SJSA1 (cell line): ENCODE results near the gene ARIH2. TPM values are rescaled to one million over a fixed set of nuclear protein-coding genes. Genes with fewer than 3 reads are reported as not detected.

Source experiments
- DNase-seq, 2 experiments: peaks; one replicate each; pipeline ENCODE4 v3.0.0-alpha.2; 2015 to 2020; ENCODE audit warnings: low spot score in 2 of 2, low read depth in 1 of 2
- H3K27ac ChIP-seq: fragments of 250-450 bp; sonication (Bioruptor Pico); 2 replicates; pipeline ENCODE4 v1.5.1; 2020; ENCODE audit warnings: mild to moderate bottlenecking, moderate library complexity
- H3K27me3 ChIP-seq: fragments of 250-450 bp; sonication (Bioruptor Pico); replicated peaks from 2 replicates; pipeline ENCODE4 v1.5.1; 2020; ENCODE audit warnings: mild to moderate bottlenecking, moderate library complexity
- H3K36me3 ChIP-seq: fragments of 250-450 bp; sonication (Bioruptor Pico); 2 replicates; pipeline ENCODE4 v1.5.1; 2020; ENCODE audit warnings: mild to moderate bottlenecking
- H3K4me1 ChIP-seq: fragments of 250-450 bp; sonication (Bioruptor Pico); replicated peaks from 2 replicates; pipeline ENCODE4 v1.6.1; 2021; ENCODE audit warnings: mild to moderate bottlenecking
- H3K4me3 ChIP-seq: fragments of 250-450 bp; sonication (Bioruptor Pico); 2 replicates; pipeline ENCODE4 v1.5.1; 2020; ENCODE audit warnings: mild to moderate bottlenecking
- H3K9me3 ChIP-seq: fragments of 250-450 bp; sonication (Bioruptor Pico); replicated peaks from 2 replicates; pipeline ENCODE4 v1.5.1; 2020; ENCODE audit warnings: mild to moderate bottlenecking
- total RNA-seq: library from RNA; depleted of rRNA; stranded (reverse); fragments of >200 nt; shearing (Covaris generic); gene quantifications from 2 replicates; pipeline ENCODE4 v1.2.3, GENCODE V29; 2014

ARIH2 gene
- total RNA-seq, 1 experiment from 2014 or later: 85.5 TPM

- no peaks in the 10 kb centered on the region for H3K4me1 ChIP-seq
- DNase-seq: no peak
- no peaks in the 10 kb centered on the region for H3K27me3 ChIP-seq
- H3K27ac ChIP-seq: no peak overlapping the region
- no peaks in the 10 kb centered on the region for H3K9me3 ChIP-seq
- H3K4me3 ChIP-seq: no peak overlapping the region
- peaks cover 79% of the 10 kb centered on the region for H3K36me3 ChIP-seq
Measured at GRCh38 chr3:48970586-48970985, 51.9 kb downstream of the ARIH2 start.

GRCh38 chr3:48974076-48974864 is 55.6 kb downstream of the ARIH2 start:
- Histone ChIP-seq H3K9me3 (no peaks in the 10 kb centered on the region), H3K36me3 (peaks cover 83% of the 10 kb centered on the region)

GRCh38 chr3:48979451-48979850 is 60.8 kb downstream of the ARIH2 start:
- no peak overlapping the region for H3K27ac ChIP-seq
- H3K9me3 ChIP-seq: no peaks in the 10 kb centered on the region
- no peak for DNase-seq
- H3K36me3 ChIP-seq: peaks cover 79% of the 10 kb centered on the region
- no peaks in the 10 kb centered on the region for H3K4me1 ChIP-seq
- no peaks in the 10 kb centered on the region for H3K27me3 ChIP-seq
- H3K4me3 ChIP-seq: no peak overlapping the region

More at GRCh38 chr3:48974076-48974864, 55.6 kb downstream of the ARIH2 start:
- Histone ChIP-seq H3K27ac (no peak overlapping the region), H3K4me3 (no peak overlapping the region), H3K4me1 (no peaks in the 10 kb centered on the region), H3K27me3 (no peaks in the 10 kb centered on the region)
- no peak for DNase-seq

- Histone ChIP-seq H3K9me3 (no peaks in the 10 kb centered on the region), H3K27me3 (no peaks in the 10 kb centered on the region), H3K36me3 (peaks cover 76% of the 10 kb centered on the region), H3K27ac (no peak overlapping the region), H3K4me1 (no peaks in the 10 kb centered on the region), H3K4me3 (no peak overlapping the region)
- DNase-seq: no peak
Measured at GRCh38 chr3:48980295-48980694, 61.7 kb downstream of the ARIH2 start.

GRCh38 chr3:48982016-48982415 is 63.4 kb downstream of the ARIH2 start:
- Histone ChIP-seq H3K36me3 (peaks cover 70% of the 10 kb centered on the region), H3K27ac (no peak overlapping the region), H3K4me1 (no peaks in the 10 kb centered on the region), H3K9me3 (no peaks in the 10 kb centered on the region), H3K27me3 (no peaks in the 10 kb centered on the region), H3K4me3 (no peak overlapping the region)
- no peak for DNase-seq

GRCh38 chr3:48982686-48983085 is 64.0 kb downstream of the ARIH2 start:
- Histone ChIP-seq H3K9me3 (no peaks in the 10 kb centered on the region), H3K36me3 (peaks cover 63% of the 10 kb centered on the region), H3K27me3 (no peaks in the 10 kb centered on the region), H3K4me1 (no peaks in the 10 kb centered on the region), H3K4me3 (no peak overlapping the region), H3K27ac (no peak overlapping the region)
- no peak for DNase-seq

- Histone ChIP-seq H3K36me3 (peaks cover 60% of the 10 kb centered on the region), H3K9me3 (no peaks in the 10 kb centered on the region), H3K27ac (no peak overlapping the region), H3K27me3 (no peaks in the 10 kb centered on the region), H3K4me3 (no peak overlapping the region), H3K4me1 (no peaks in the 10 kb centered on the region)
- DNase-seq: no peak
Measured at GRCh38 chr3:48983096-48983495, 64.5 kb downstream of the ARIH2 start.

GRCh38 chr3:48984663-48985062 is 66.0 kb downstream of the ARIH2 start:
- peaks cover 48% of the 10 kb centered on the region for H3K36me3 ChIP-seq
- H3K9me3 ChIP-seq: no peaks in the 10 kb centered on the region
- no peak for DNase-seq

GRCh38 chr3:48985831-48986376 is 67.3 kb downstream of the ARIH2 start:
- Histone ChIP-seq H3K27ac (no peak overlapping the region), H3K4me3 (no peak overlapping the region), H3K4me1 (peaks cover 19% of the 10 kb centered on the region), H3K9me3 (no peaks in the 10 kb centered on the region), H3K36me3 (peaks cover 44% of the 10 kb centered on the region), H3K27me3 (no peaks in the 10 kb centered on the region)
- no peak for DNase-seq

More at GRCh38 chr3:48984663-48985062, 66.0 kb downstream of the ARIH2 start:
- H3K4me1 ChIP-seq: peaks cover 8% of the 10 kb centered on the region
- H3K4me3 ChIP-seq: no peak overlapping the region
- no peak overlapping the region for H3K27ac ChIP-seq
- H3K27me3 ChIP-seq: no peaks in the 10 kb centered on the region

- peaks cover 29% of the 10 kb centered on the region for H3K4me1 ChIP-seq
- H3K27ac ChIP-seq: peak overlapping the region; percentile 95
- H3K36me3 ChIP-seq: peaks cover 18% of the 10 kb centered on the region
- H3K9me3 ChIP-seq: no peaks in the 10 kb centered on the region
- peak overlapping the region; percentile 77 for H3K4me3 ChIP-seq
- H3K27me3 ChIP-seq: no peaks in the 10 kb centered on the region
- no peak for DNase-seq
Measured at GRCh38 chr3:48989126-48989795, 70.6 kb downstream of the ARIH2 start.

- Histone ChIP-seq H3K4me3 (peak within 1 kb of the TSS; percentile 77), H3K27ac (peak within 1 kb of the TSS; percentile 95), H3K4me1 (peaks cover 29% of the 10 kb centered on the region), H3K9me3 (no peaks in the 10 kb centered on the region), H3K27me3 (no peaks in the 10 kb centered on the region), H3K36me3 (peaks cover 17% of the 10 kb centered on the region)
- DNase-seq: peak; percentile 92 to 96
Measured at GRCh38 chr3:48989796-48990635, 71.4 kb downstream of the ARIH2 start, which contains the start of gene P4HTM. Gene P4HTM (plus strand): TSS chr3:48990241. CDS start chr3:48990257, 16 bp downstream.

- H3K27me3 ChIP-seq: no peaks in the 10 kb centered on the region
- DNase-seq: peak in 1 of 2 experiments; percentile 33
- peak overlapping the region; percentile 95 for H3K27ac ChIP-seq
- peaks cover 29% of the 10 kb centered on the region for H3K4me1 ChIP-seq
- no peaks in the 10 kb centered on the region for H3K9me3 ChIP-seq
- peak overlapping the region; percentile 77 for H3K4me3 ChIP-seq
- peaks cover 12% of the 10 kb centered on the region for H3K36me3 ChIP-seq
Measured at GRCh38 chr3:48990636-48991469, 72.2 kb downstream of the ARIH2 start.
